Activated CD4-positive, CD25-positive, alpha-beta regulatory T cell treated with anti-CD3 and anti-CD28 coated beads, Interleukin-2, amount 50 U/mL, for 16 hours (primary cell): Measurements from ENCODE around the gene FEM1B.

ENCODE experiments used
- DNase-seq: peaks from one replicate; pipeline ENCODE4 v3.0.0-alpha.2; 2020; ENCODE audit warnings: low read depth, low spot score

FEM1B gene

DNA sequence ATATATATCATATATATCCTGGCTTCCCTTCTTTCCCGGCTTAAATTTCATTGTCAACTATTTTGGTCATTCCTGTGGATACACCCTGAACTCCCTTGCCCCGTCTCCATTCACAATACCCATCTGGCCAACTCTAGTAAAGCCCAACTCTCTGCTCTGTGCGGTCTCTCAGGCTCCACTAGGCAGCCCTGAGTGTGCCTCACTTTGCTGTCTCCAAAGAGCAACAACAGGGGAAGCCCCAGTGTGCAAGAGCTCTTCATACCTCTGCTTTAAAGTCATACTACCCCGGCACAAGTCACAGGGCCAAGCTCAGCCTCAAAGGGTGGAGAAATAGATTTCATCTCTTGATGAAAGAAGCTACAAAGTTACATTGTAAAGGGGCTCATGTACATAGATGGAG is 18.9 kb upstream of the FEM1B start:
- DNase-seq: no peak

DNA sequence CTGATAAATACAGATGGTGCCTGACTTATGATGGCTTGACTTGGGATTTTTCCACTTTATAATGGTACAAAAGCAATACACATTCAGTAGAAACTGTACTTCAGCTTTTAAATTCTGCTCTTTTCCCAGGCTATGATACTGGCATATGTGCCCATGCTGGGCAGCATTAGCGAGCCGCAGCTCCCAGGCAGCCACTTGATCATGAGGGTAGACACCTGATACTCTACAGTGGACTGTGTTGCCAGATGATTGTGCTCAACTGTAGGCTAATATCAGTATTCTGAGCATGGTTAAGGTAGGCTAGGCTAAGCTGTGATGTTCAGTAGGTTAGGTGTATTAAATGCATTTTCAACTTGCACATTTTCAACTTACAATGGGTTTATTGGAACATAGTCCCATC is 17.7 kb upstream of the FEM1B start:
- DNase-seq: no peak

DNA sequence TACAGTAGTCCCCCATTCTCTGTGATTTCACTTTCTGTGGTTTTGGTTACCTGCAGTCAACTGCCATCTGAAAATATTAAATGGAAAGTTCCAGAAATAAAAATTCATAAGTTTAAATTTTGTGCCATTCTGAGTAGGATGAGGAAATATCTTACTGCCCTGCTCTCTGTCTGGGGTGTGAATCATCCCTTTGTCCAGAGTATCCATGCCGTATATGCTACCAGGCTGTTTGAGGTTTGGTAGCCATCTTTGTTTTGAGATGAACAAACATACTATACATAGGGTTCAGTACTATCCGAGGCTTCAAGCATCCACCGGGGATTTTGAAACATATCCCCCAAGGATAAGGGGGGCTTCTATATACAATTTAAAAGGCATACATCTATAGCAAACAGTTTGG is 16.3 kb upstream of the FEM1B start:
- no peak for DNase-seq

DNA sequence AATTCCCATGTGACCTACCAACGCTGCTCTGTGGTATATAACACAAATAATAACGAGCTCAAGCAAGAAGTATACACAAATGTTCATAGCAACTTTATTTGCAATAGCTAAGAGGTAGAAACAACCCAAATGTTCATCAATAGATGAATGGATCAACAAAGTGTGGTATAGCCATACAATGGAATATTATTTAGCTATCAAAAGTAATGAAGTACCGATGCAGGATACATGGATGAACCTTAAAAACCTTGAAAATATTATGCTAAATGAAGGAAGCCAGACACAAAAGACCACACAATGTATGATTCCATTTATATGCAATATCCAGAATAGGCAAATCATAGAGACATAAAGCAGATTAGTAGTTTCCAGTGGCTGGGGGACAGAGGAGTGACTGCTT is 15.6 kb upstream of the FEM1B start:
- no peak for DNase-seq

DNA sequence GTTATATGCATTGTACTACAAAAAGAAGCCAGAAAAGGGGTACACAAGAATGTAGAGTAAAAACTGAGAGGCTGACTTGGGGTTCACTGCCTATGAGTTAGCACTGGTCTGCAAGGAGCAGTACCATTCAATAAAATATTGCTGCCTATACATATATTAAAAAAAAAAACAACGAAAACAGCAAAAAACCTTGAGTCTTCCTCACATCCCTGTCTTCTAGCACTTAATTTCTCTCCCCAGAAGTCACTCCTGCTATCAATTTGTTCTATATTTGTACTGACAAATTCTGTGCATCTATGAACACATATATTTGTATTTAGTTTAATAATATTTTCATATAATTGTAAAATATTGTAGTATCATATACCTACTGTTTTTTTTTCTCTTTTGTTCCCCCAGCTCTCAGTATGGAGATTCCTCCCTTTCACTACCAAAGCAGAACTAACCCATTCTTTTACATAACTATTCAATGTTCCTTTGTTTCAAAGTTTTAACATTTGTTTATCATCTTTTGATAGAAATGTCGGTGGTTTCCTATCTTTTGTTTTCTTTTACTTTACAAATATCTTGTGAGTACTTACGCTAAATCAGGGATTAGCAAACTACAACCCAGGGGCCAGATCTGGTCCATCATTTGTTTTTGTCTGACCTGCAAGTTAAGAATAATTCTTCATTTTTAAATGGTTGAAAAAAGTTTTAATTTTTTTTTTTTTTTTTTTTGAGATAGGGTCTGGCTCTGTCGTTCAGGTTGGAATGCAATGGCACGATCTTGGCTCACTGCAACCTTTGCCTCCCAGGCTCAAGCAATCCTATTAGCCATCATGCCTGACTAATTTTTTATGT is 14.8 kb upstream of the FEM1B start:
- DNase-seq: no peak

DNA sequence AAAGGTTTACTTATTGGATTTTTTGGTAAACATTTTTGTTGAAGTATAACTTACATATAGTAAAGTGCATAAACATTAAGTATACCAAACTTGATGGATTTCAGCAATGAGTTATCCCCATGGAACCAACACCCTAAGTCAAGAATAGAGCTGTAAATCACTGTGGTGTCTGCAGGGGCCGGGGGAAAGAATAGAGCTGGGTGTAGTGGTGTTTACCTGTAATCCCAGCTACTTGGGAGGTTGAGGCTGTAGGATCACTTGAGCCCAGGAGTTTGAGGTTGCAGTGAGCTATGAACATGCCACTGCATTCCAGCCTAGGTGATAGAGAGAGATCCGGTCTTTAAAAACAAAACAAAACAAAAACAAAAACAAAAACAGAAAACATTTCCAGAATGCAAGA is 13.3 kb upstream of the FEM1B start:
- no peak for DNase-seq

DNA sequence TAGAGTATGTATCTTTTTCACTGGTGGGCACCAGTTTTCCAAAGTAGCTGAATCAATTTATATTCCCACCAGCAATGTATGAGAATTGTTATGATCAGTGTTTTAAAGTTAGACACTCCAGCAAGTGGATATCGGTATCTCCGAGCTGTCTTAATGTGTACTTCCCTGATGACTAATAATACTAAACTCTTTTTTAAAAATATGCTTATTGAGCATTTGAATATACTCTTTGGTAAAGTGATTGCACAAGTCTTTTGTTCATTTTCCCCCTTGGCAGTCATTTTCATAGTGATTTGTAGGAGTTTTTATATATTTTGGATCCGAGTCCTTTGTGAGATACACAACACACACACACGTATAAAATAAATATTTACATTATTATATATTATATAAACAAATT is 12.5 kb upstream of the FEM1B start:
- no peak for DNase-seq

DNA sequence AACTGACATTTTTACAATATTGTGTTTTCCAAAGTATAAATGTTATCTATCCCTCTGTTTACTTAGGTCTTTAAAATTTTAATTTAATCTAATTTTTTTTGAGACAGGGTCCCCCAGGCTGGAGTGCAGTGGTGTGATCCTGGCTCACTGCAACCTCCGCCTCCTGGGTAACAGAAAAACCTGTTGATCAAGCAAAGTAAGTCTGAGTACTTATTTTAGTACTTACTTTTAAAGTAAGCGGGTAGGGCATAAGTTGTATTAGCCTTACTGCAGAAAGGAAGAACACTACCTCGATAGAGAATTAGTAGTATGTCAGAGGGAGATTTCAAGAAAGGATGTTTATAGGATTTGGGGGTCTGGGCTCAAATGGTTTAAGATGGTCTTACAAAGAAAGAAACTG is 11.9 kb upstream of the FEM1B start:
- no peak for DNase-seq

DNA sequence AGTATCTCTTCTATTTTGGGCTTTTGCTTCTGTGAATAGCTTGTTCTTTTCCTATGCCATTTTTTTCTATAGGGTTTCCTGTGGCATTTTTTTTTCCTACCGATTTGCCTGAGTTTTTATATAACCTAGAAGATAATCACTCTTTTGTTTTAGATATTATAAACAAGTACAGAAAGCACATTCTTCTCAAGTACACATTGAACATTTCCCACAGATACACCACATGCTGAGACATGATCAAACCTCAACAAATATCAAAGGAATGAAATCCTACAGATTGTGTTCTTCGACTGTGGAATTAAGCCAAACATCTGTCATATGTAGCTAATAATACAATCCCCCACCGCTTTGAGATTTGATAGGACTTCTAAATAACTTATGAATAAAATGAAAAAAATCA is 9.1 kb upstream of the FEM1B start:
- DNase-seq: no peak

DNA sequence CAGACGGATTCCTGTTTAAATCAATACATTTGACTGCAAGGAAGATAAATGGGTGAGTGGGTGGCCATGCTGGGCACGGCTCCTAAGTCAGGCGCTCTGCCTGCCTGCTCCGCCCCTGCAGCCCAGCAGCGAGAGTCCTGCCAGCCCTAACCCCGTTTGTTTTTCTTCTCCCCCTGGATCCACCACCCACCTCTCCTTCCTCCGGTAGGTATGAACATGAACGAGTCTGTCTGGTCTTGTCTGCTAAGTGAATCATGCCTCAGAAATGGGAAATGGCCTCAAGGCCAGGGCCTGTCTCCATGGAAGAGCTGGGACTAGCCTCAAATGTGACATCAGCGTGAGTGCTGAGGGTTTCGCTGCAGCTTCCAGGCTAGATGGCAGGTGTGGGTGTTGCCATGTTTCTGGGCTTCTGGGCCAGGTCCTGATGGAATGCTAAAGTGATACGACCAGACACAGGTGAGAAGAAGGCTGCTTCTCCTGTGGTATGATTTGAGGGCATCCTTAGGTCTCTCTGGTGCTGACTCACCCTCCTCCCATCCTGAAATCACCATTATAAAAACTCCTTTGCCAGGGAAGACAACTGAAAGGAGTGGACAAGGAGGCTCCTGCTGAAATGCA is 5.6 kb upstream of the FEM1B start:
- no peak for DNase-seq

DNA sequence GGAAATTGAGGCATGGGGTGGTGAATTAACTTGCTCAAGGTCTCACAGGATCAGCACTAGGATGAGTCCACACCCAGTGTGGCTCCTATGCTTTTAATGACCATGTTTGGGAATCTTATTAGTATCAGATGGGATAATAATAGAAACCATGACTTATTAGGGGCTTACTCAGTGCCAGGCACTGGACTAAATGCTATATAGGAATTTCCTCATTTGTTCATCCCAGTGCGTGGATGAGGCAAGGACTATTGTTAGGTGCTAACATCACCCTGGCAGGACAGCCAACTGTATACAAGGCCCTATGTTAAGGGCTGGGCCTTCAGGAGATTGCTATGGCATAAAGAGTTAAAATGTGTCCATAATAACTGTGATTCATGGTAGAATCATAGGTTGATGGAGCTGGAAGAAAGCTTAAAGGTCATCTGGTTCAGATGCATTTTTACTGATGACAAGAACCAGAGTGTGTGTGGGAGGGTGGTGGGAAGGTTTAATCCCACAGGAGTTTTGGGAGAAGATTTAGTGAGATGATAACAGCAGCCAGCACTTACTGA is 4.7 kb upstream of the FEM1B start:
- no peak for DNase-seq

DNA sequence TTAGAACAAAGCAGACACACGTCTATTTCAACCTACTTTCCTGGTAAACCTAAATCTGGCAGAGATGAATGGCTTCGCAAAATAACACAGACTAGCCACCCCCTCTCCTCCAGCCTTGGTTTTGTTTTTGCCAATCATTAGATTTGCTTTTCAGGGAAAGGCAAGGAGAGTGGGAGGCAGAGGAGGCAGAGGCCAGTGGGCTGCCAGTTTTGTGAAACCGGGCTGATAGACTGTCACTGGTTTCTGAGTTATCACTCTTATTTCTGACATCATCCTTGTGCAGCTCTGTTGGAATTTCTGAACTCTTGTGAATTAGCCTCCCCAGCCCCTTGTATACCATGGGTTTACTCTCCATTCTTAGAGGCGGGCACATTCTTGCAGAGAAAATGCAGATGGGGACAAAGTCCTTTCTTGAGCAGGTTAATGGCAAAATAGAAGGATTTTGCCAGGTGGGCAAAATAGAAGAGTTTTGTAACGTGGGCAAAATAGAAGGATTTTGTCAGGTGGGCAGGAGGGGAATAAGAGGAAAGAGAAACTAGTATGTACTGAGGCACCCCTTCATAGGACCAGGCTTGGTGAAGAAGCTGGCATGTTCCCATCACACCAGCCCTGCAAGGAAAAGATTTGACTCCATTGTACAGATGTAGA is 3.2 kb upstream of the FEM1B start:
- no peak for DNase-seq

DNA sequence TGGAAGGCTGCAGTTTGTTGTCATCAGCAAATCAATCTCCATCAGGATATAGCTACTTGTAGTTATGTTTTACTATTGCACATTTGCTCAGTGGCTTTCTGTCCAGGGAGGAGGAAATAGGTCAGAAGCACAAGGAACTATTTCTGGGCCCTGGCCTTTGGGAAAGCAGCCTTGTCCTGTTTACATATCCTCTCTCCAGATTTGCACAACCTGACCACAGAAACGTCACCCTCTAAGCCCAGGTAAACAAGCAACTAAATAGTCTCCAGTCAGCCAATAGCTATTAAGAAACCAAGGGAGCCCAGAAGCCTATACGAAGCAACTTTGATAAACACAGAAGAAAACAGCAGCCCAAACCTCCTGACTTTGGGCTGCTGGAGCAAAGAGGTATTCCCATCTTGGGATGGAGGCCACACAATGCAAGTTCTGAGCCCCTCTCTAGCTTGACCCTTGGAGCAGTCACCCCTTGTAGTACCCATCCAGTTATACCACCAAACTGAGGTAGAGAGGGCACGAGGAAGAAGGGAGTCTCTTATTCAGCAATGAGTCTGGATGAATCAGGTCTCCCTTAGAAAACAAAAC is 2.3 kb upstream of the FEM1B start:
- no peak for DNase-seq

DNA sequence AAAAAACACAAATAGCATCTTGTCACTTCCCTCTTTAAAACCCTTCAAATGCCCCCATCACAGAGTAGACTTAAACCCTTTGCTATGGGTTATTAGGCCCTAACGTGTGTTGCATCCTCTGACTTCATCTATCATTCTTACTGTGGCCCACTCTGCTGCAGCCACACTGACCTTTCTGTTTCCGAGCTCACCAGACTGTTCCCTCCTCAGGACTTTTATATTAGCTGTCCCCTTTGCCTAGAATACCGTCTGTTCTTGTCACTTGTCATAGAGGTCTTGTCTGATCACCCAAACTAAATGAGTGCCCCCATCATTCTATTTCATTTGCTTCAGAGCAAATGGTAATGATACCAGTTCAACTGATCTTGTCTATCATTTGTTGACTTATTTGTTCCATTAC is 877 bp upstream of the FEM1B start:
- DNase-seq: no peak

DNA sequence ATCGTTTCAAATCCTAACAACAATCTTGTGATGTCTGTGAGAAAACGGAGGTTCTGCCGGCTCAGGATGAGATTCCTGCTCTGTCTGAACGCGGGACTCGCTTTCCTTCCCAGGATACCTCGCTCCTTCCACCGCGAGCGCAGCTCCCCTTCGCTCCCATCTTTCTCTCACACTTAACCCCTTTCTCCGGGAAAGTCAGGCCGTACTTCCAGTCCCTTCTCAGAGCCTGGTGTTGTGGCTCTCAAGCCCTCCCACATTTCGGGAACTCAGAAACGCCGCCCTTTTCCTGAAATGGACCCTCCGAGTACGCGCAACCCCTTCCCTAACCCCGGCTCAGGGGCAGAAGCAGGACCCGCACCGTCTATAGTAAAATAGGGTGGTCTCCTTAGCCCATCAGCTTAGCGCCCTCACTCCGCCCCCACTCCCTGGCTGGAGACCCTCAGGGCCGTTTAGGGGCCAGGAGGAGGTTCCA is 378 bp upstream of the FEM1B start:
- DNase-seq: peak; percentile 6

DNA sequence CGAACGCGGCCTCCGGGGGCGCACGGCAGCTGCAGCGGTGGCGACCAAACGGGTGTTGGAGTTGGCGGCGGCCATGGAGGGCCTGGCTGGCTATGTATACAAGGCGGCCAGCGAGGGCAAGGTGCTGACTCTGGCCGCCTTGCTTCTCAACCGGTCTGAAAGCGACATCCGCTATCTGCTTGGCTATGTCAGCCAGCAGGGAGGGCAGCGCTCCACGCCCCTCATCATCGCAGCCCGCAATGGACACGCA is 725 bp downstream of the FEM1B start:
- no peak for DNase-seq

DNA sequence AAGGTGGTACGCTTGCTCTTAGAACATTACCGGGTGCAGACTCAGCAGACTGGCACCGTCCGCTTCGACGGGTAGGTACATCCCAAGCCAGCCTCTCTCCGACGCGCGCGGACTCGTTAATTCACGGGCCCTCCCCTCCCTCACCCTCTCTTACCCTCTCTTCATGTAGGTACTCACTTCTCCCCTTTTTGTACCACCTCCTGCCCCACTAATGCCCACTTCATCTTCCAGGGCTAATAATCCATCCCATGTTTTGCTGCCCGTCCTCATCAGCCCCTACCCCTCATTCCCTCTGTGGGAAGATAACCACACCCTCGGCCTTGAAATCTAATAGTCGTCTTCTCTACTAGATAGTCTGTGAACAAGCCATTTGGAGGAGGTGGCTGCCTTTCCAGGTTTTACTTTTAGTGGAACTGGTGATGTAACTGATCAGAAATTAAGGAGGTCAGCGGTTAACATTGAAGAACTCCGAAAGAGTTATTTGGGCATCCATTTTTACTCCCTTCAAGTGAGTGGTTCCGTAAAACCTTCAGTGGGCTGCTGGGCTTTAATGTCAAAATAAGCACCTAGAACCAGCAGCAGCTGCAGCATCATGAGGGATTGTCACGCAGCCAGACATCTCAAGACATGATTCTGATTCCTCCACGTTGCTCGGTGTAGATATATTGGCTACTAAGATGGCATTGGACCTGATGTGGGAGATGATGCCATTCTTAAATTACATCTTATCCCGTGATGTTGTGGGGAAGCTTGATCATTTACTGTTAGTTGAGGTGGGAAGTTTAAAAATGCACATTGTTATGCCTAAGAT is 1.3 kb downstream of the FEM1B start:
- no peak for DNase-seq

DNA sequence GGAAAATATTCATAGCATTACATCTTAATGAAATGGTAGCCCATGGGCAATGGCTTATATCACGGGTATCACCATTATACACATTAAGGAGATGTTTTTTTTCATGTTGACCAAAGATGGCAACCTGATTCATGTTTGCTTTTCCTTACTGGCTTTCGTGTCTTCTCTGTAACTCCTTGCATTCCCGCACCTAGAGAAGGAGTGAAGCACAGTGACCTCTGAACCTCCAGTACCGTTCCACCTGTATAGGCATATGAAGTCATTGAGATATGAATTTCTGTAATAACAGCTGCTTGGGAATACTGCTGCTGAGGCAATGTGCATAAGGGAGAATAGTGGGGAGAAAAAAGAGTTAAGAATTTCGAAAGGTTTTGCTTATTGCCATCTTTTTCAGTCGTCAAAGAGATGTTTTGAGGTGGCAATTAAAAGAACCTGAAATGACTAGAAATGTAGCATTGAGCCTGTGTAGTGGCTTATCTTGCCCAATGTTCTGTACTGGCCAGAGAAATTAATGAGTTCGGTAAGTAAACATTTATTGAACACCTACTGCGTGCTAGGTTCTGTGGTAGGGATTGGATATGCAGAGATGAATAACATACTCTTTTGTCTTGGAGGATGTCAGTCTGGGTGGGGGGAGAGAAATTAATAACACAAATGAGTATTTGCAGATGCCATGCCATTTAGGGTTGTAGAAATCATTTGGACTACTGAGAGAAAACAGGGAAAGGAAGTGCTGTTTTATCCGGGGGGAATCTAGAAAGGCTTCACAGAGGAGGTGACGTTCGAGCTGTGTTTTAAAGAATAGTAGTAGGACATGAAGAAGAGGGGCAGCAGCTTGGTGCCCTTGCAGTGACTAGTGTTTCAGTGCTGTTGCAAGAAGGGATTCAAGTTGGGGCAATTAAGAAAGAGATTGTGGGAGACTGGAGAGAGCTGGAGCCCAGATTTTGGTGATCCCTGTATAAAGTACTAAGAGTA is 2.5 kb downstream of the FEM1B start:
- no peak for DNase-seq

DNA sequence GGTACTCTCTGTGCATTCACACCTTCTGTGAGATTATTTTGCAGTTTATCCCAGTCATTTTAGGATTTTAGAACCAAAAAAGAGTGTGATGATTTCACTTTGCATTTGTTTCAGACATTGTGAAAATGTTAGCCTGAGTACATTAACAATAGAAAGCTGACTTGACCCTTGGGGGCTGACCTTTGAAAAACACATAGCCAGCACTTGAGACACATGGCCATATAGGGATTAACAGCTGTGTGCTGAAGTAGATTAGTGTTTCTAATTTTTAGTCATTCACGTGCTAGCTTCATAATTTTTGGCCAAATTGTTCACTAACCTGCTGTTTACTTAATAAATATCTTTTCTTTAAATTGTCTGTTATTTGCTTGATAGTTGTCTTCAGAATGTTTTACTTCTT is 3.5 kb downstream of the FEM1B start:
- DNase-seq: no peak

DNA sequence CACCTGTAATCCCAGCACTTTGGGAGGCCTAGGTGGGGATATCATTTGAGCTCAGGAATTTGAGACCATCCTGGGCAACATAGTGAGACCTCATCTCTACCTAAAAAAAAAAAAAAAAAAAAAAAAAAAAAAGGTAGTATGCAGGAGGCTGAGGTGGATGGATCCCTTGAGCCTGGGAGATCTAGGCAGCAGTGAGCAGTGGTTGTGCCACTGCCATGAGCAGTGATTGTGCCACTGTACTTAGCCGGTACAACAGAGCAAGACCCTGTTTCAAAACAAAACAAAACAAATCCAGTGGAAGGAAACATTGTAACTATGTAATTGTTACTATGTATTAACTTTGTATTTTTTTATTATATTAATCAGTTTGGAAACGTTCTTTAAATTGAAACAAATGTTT is 5.9 kb downstream of the FEM1B start:
- DNase-seq: no peak
